Activated CD4-positive, alpha-beta T cell treated with anti-CD3 and anti-CD28 coated beads for 36 hours (primary cell): ENCODE data around the gene FCHSD2. TPM values are rescaled to one million over a fixed set of nuclear protein-coding genes. Genes with fewer than 3 reads are reported as not detected.

ENCODE experiments used
- ATAC-seq: fragments of 200-7000 bp; cut with Tn5 transposase; one replicate; pipeline ENCODE4 v1.10.0; 2021; ENCODE audit warnings: mild to moderate bottlenecking, moderate library complexity
- CTCF ChIA-PET: fragments of 350-600 bp; sonication (Branson Sonifier 250); formaldehyde crosslinking; loops from one replicate; lab custom pipeline; 2021; ENCODE audit warnings: antibody characterized with exemption; lab: Charles Lee
- POLR2A ChIA-PET: fragments of 350-600 bp; sonication (Branson Sonifier 250); formaldehyde crosslinking; loops from one replicate; lab custom pipeline; 2021; ENCODE audit warnings: antibody characterized with exemption, inconsistent platforms; lab: Charles Lee
- DNase-seq: peaks from one replicate; pipeline ENCODE4 v3.0.0-alpha.2; 2020
- H3K27ac Mint-ChIP-seq: one replicate; pipeline ENCODE4 v1.8.0; 2021; ENCODE audit warnings: mixed read lengths
- H3K27me3 Mint-ChIP-seq: one replicate; pipeline ENCODE4 v1.8.0; 2021; ENCODE audit warnings: mixed read lengths
- H3K36me3 Mint-ChIP-seq: one replicate; pipeline ENCODE4 v1.8.0; 2021; ENCODE audit warnings: low read depth, mixed read lengths
- H3K4me1 Mint-ChIP-seq: one replicate; pipeline ENCODE4 v1.8.0; 2021; ENCODE audit warnings: mixed read lengths
- H3K4me3 Mint-ChIP-seq: one replicate; pipeline ENCODE4 v1.8.0; 2021; ENCODE audit warnings: mild to moderate bottlenecking, moderate library complexity, mixed read lengths
- H3K9me3 Mint-ChIP-seq: one replicate; pipeline ENCODE4 v1.8.0; 2021; ENCODE audit warnings: low read depth, mixed read lengths
- intact Hi-C, 2 experiments: fragments of 100-400 bp; cut with DNase I in 1 of 2; cut with micrococcal nuclease in 1 of 2; formaldehyde crosslinking; loops; one replicate each; pipeline versions ENCODE4 v1.14.2 to v1.15.1; 2022 to 2024; cut with DNase I, micrococcal nuclease
- total RNA-seq, 2 experiments: library from RNA; stranded (reverse); gene quantifications; one replicate each; pipeline ENCODE4 v1.2.3, GENCODE V29; 2021

The FCHSD2 gene
- total RNA-seq, 2 experiments from 2014 or later: 24.1 to 24.7 TPM

DNA sequence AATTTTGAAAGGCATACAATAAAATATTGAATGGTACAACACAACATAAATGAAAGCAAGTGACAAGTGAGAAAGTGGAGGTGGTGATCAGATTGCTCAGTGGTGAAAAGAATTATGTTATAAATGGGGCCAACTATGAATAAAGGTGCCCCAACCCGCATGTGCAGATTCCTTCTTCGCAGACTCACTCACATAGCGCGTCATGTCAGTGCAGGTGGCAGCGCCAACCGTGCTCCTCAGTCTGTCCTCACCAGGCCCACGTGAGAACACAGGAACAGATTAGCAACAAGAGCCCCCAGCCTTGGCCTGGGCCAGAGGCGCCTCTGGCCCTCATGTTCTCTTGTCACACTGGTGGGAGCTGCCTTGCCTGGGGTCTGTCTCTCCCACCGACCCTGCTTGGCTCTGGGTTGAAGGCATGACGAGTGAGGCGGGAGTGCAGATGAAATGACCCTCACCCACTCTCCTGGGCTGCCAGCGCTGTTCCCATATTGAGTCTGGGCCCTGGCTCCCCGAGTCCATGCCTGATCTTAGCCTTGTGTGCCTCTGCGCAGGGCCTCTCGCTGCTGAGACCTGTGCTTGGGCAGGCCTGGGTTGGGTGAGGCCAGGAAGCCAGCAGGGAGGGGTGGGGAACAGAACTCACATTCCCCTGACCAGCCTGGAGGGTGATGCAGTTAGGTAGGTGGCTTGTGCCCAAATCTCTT lies 321.5 kb downstream of the FCHSD2 start:
- ChIA-PET POLR2A (no interaction called here), CTCF (no interaction called here)
- ATAC-seq (no peak), DNase-seq (no peak)
- Mint-ChIP-seq H3K4me1 (peaks cover 19% of the 10 kb centered on the region), H3K27me3 (no peaks in the 10 kb centered on the region), H3K27ac (peak overlapping the region; percentile 37), H3K9me3 (no peaks in the 10 kb centered on the region), H3K36me3 (peaks cover 30% of the 10 kb centered on the region), H3K4me3 (no peak overlapping the region)
- intact Hi-C loops: no loop called here

DNA sequence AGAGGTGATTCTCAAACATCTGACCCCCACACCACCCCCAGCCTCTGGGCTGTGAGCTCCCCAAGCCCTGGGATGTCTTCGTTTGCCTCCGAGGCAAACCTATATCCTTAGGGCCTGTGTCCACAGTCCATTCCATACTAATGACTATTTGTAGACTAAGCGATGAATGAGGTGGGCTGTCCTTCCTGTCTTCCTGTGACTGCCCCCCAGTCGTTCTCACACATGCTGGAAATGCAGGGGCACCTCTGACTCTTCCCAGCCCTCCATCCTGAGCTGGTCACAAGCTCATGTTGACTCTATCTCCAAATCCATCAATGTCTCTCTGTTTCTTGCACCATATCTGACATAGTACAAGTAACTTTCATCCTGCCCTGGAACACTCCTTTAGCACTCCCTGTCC lies 323.1 kb downstream of the FCHSD2 start:
- no peaks in the 10 kb centered on the region for H3K27me3 Mint-ChIP-seq
- ChIA-PET CTCF (interaction anchor here (0.6 to 1.7 kb wide), 4 partner anchors 13 to 92 kb away, joined by 3 to 7 read pairs (median 5); no protein-coding TSS in a partner anchor), POLR2A (no interaction called here)
- ATAC-seq (no peak), DNase-seq (no peak)
- intact Hi-C loops: no loop called here
- peaks cover 20% of the 10 kb centered on the region for H3K4me1 Mint-ChIP-seq
- H3K36me3 Mint-ChIP-seq: peaks cover 25% of the 10 kb centered on the region
- peak overlapping the region; percentile 13 for H3K27ac Mint-ChIP-seq
- H3K4me3 Mint-ChIP-seq: no peak overlapping the region
- no peaks in the 10 kb centered on the region for H3K9me3 Mint-ChIP-seq

DNA sequence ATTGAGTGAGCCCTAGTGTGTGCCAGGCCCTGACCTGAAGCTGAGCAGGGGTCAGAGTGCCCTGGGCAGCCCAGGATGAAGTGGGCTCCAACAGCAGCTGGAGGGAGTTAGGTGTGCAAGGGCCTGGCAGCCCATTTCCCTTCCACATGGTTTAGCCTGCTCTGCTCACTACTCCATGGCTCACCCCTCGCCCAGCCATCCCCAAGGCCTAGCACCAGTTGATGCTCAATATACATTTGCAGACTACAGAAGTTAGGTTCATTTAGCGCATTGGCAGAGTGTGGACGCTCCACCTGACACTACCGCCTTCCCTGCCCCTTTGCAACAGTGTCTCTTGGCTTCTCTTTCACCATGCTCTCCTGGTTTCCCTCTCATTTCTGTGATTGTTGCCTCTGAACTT lies 324.2 kb downstream of the FCHSD2 start:
- DNase-seq (no peak), ATAC-seq (no peak)
- Mint-ChIP-seq H3K27me3 (no peaks in the 10 kb centered on the region), H3K27ac (no peak overlapping the region), H3K4me1 (peaks cover 21% of the 10 kb centered on the region), H3K36me3 (peaks cover 28% of the 10 kb centered on the region), H3K4me3 (no peak overlapping the region), H3K9me3 (no peaks in the 10 kb centered on the region)
- intact Hi-C loops: no loop called here
- POLR2A ChIA-PET: no interaction called here
- CTCF ChIA-PET: interaction anchor here (1.2 kb wide), 2 partner anchors 13 to 20 kb away, joined by 3 to 5 read pairs; no protein-coding TSS in a partner anchor

DNA sequence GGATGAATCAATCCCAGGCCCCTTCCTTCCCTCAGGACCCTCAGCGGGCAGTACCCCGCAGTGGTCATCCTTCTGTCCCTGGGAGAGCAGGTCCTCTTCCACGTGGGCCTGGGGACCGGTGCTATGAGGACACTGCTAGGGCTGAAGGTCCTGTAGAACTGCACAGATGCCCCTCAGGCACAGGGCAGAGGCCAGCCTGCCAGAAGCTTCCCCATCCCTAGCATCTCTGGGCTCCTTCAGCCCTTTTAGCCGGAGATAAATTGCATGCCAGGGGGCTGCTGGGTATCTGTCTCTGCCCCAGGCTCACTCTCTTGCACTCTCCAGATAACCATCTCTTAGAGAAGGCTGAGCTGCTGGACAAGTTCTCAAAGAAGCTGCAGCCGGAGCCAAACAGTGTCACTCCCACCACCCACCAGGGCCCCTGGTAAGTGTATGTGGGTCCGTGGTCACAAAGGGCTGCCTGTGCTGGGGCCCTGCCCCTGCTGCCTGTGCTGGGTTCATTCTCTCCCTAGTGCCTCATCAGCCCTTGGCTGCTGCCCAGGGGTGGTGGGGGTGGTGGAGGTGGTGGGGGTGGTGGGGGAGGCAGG lies 325.6 kb downstream of the FCHSD2 start:
- no peaks in the 10 kb centered on the region for H3K27me3 Mint-ChIP-seq
- CTCF ChIA-PET: interaction anchor here (0.7 to 2.2 kb wide), 5 partner anchors 9 to 326 kb away, joined by 3 to 13 read pairs (median 3); partner anchors contain the start of genes FCHSD2 and STARD10
- no peaks in the 10 kb centered on the region for H3K9me3 Mint-ChIP-seq
- no peak for DNase-seq
- ATAC-seq: no peak
- H3K4me1 Mint-ChIP-seq: peaks cover 32% of the 10 kb centered on the region
- H3K4me3 Mint-ChIP-seq: peak overlapping the region; percentile 91
- intact Hi-C loops: no loop called here
- POLR2A ChIA-PET: interaction anchor here (1.0 kb wide), 1 partner anchor 81 kb away, joined by 4 read pairs; no protein-coding TSS in a partner anchor
- H3K27ac Mint-ChIP-seq: peak overlapping the region; percentile 97
- H3K36me3 Mint-ChIP-seq: peaks cover 38% of the 10 kb centered on the region

DNA sequence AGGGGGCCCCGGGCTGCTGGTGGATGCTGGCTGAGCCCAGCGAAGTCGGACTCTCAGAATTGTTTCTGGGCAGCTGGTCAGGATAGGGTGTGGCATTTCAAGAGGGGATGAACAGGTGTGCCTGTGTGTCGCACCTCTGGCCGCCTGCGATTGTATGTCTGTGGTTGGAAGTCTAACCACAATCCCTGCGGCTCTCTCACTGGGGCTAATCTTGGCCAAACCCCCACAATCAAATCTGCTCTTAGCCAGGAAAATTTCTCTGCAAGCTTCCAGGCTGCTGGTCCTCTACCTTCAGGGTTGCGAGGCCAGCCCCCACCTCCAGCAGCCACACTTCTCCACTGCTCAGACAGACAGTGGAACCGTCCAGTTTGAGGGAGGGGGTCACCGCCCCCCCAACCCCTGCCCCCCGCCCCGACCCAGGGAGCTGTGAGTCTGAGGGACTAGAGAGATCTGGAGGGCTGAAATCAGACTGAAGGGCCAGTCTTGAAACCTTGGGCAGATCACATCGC lies 327.0 kb downstream of the FCHSD2 start:
- Mint-ChIP-seq H3K4me1 (peaks cover 31% of the 10 kb centered on the region), H3K9me3 (no peaks in the 10 kb centered on the region), H3K27ac (peak overlapping the region; percentile 97), H3K27me3 (no peaks in the 10 kb centered on the region), H3K36me3 (peaks cover 48% of the 10 kb centered on the region), H3K4me3 (peak overlapping the region; percentile 91)
- ATAC-seq: no peak
- CTCF ChIA-PET: interaction anchor here (0.6 to 2.2 kb wide), 5 partner anchors 51 to 327 kb away, joined by 3 to 8 read pairs (median 3); partner anchors contain the start of gene FCHSD2
- POLR2A ChIA-PET: interaction anchor here (0.5 to 1.2 kb wide), 3 partner anchors 13 to 21 kb away, joined by 3 to 8 read pairs (median 6); partner anchors contain the start of gene STARD10
- no peak for DNase-seq
- intact Hi-C loops: loop anchor here in 1 of 2 experiments (2.0 kb wide), 3 partner anchors 156 to 946 kb away; partner anchors contain the start of genes INPPL1 and RAB6A

DNA sequence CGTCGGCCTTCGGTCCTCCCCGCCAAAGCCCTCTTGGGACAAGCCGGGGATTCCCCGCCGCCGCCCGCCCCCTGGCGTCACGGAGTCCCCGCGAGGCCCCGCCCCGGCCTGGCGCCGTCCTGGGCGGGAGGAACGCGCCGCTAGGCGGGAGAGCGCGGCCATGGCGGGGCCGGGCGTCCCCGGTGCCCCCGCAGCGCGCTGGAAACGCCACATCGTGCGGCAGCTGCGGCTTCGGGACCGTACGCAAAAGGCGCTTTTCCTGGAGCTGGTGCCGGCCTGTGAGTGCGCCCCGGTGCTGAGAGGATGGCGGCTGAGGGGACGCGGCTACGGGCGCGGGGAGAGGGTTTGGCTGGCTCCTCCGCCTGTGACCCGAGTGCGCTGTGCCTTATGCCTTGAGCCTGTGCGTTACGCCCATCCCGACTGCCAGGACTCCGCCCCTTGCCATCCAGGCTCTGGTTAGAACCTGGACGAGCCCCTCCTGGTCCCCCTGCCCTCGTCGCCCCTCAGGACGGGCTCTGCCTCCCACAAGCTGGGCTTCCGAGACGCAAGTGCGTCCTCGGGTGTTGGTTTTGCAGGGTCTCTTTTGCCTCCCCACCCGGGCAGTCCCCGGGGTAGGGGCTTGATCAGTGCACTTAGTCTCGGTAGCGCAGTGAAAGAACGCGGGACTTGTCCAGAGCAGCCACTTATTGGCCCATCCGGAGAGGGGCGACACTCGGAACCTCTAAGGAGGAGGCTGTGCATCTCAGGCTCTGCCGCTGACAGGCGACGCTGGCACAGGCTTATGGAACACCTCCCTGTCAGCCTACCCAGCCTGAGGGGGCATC lies 327.6 kb downstream of the FCHSD2 start, which contains the start of gene ATG16L2:
Gene ATG16L2 (plus strand): TSS at position 126 of the 824 bp plus-strand sequence. CDS start 35 bp downstream, at position 161.
- H3K4me1 Mint-ChIP-seq: peaks cover 30% of the 10 kb centered on the region
- CTCF ChIA-PET: interaction anchor here (0.6 to 2.2 kb wide), 2 partner anchors 24 to 89 kb away, joined by 3 to 8 read pairs; no protein-coding TSS in a partner anchor

DNA sequence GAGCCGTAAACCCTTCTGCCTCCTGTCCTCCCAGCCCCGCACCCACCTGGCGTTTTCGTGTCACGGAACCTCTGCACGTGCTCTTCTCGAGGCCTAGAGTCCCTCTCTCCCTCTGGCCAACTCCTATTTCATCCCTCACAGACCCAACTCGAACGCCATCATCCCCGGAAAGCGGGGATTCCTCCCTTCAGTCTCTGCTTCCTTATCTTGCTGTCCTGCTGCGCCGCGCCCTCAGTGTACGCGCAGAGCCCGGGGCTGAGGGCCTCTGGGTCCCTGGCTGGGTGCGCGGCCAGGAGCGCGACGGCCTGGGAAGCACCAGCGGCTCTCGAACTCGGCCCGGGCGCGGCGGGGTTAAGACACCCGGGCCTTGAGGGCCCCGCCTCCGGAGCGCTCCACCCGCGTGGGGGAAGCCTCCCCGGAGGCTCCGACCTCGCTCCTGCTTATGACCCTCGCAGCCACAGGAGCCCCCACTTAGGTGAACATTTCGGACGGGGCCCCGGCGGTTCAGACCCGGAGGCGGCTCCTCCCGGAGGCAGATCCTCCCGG lies 328.3 kb downstream of the FCHSD2 start:
- peak; percentile 58 for ATAC-seq
- Mint-ChIP-seq H3K4me1 (peaks cover 30% of the 10 kb centered on the region), H3K27me3 (no peaks in the 10 kb centered on the region), H3K27ac (peak overlapping the region; percentile 98), H3K9me3 (no peaks in the 10 kb centered on the region), H3K36me3 (peaks cover 53% of the 10 kb centered on the region), H3K4me3 (peak overlapping the region; percentile 91)
- CTCF ChIA-PET: interaction anchor here (0.6 to 3.2 kb wide), 17 partner anchors 14 to 442 kb away, joined by 3 to 34 read pairs (median 4); partner anchors contain the start of genes FCHSD2 and STARD10
- DNase-seq: peak; percentile 88
- intact Hi-C loops: loop anchor here (1.0 to 5.0 kb wide), 19 partner anchors 20 to 1063 kb away; partner anchors contain the start of genes FCHSD2 (in 2 of the 2), ANAPC15 (in 1 of the 2), ARAP1 (in 1 of the 2) and CLPB (in 1 of the 2)
- POLR2A ChIA-PET: interaction anchor here (0.6 to 1.6 kb wide), 9 partner anchors 9 to 329 kb away, joined by 3 to 29 read pairs (median 4); partner anchors contain the start of genes FCHSD2 and STARD10

More for the DNA sequence above, 327.6 kb downstream of the FCHSD2 start, which contains the start of gene ATG16L2:
- ATAC-seq (peak; percentile 65), DNase-seq (peak; percentile 94)
- intact Hi-C loops: loop anchor here (1.0 to 5.0 kb wide), 17 partner anchors 21 to 1063 kb away; partner anchors contain the start of genes FCHSD2 (in 2 of the 2), ANAPC15 (in 1 of the 2), ARAP1 (in 1 of the 2) and CLPB (in 1 of the 2)
- POLR2A ChIA-PET: interaction anchor here (1.2 kb wide), 1 partner anchor 21 kb away, joined by 6 read pairs; the partner anchor contains the start of gene STARD10
- Mint-ChIP-seq H3K36me3 (peaks cover 51% of the 10 kb centered on the region), H3K27ac (peak within 1 kb of the TSS; percentile 98), H3K4me3 (peak within 1 kb of the TSS; percentile 91), H3K9me3 (no peaks in the 10 kb centered on the region), H3K27me3 (no peaks in the 10 kb centered on the region)

DNA sequence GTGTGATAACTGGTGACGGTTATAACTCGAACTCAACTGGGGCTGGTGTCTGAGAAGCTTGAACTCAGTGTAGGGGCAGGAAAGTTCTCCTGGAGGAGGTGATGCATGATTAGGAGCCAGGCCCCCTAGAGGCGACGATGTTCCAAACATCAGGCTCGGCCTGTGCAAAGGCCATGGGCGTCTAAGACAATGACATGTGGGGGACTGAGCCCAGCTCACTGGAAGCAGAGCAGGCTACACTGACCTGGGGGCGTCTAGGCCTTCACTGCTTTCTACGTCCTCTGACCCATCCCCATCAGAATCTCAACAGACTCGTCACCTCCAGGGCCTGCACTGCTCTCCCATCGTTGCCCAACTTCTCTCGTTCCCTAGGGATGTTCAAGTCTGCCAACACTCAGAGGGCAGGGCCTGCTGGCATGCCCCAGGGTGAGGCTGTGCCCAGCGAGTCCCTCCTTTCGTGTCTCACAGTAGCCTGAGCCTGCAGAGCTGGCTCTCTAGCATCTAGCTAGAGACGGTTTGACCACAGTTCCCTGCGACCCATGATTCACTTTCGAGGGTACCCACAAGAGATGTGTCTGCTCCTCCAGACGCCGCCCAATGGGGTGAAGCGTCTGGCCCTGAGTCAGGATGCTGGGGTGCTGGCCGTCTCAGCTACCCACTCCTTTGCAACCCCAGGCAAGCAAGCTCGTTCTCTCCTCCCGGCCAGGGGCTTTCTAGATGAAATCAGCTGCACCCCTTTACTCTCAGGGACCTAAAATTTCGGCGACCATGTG lies 329.0 kb downstream of the FCHSD2 start:
- peak overlapping the region; percentile 91 for H3K4me3 Mint-ChIP-seq
- intact Hi-C loops: loop anchor here (1.0 to 5.0 kb wide), 3 partner anchors 19 to 1064 kb away; partner anchors contain the start of genes COA4 (in 1 of the 2), PAAF1 (in 1 of the 2) and STARD10 (in 1 of the 2)
- ChIA-PET POLR2A (interaction anchor here (0.6 to 1.6 kb wide), 9 partner anchors 9 to 329 kb away, joined by 3 to 29 read pairs (median 4); partner anchors contain the start of genes FCHSD2 and STARD10), CTCF (interaction anchor here (0.6 to 3.2 kb wide), 22 partner anchors 15 to 443 kb away, joined by 3 to 34 read pairs (median 4); partner anchors contain the start of genes FCHSD2 and STARD10)
- DNase-seq (peak; percentile 89), ATAC-seq (peak; percentile 67)
- peak overlapping the region; percentile 98 for H3K27ac Mint-ChIP-seq
- no peaks in the 10 kb centered on the region for H3K27me3 Mint-ChIP-seq
- H3K9me3 Mint-ChIP-seq: no peaks in the 10 kb centered on the region
- peaks cover 53% of the 10 kb centered on the region for H3K36me3 Mint-ChIP-seq
- H3K4me1 Mint-ChIP-seq: peaks cover 28% of the 10 kb centered on the region

DNA sequence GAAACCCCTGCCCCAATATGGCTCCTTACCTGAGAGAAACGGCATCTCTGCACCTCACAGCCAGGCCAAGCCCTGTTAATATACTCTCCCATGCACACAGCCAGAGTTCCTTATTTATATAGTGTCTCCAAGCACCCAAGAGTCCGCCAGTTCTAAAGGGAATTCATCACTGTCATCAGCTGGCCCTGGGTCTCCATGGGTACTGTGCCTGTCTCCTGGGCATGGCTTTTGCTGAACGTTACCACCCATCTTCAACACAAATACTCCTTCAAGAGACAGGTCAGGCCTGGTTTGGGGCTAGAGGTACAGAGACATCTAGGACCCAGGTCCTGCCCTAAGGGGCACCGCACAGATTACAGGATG lies 329.5 kb downstream of the FCHSD2 start:
- intact Hi-C loops: loop anchor here (2.0 to 5.0 kb wide), 2 partner anchors 90 to 1065 kb away; partner anchors contain the start of genes COA4 (in 1 of the 2) and PAAF1 (in 1 of the 2)
- H3K27me3 Mint-ChIP-seq: no peaks in the 10 kb centered on the region
- H3K36me3 Mint-ChIP-seq: peaks cover 49% of the 10 kb centered on the region
- H3K27ac Mint-ChIP-seq: peak overlapping the region; percentile 98
- CTCF ChIA-PET: interaction anchor here (0.7 to 3.2 kb wide), 15 partner anchors 14 to 128 kb away, joined by 3 to 34 read pairs (median 4); partner anchors contain the start of gene STARD10
- ATAC-seq (peak; percentile 0), DNase-seq (no peak)
- no peaks in the 10 kb centered on the region for H3K9me3 Mint-ChIP-seq
- POLR2A ChIA-PET: interaction anchor here (1.0 to 1.6 kb wide), 4 partner anchors 19 to 90 kb away, joined by 4 to 29 read pairs (median 12); partner anchors contain the start of gene STARD10
- peak overlapping the region; percentile 91 for H3K4me3 Mint-ChIP-seq
- H3K4me1 Mint-ChIP-seq: peaks cover 26% of the 10 kb centered on the region
